HCT116 (cell line): Measurements from ENCODE around the gene PURA. TPM values are rescaled to one million over a fixed set of nuclear protein-coding genes. Genes with fewer than 3 reads are reported as not detected.

Experiments used
- ATAC-seq: fragments of 200-7000 bp; cut with Tn5 transposase; 2 replicates; pipeline ENCODE4 v1.9.1; 2020; ENCODE audit warnings: mild to moderate bottlenecking, moderate library complexity
- BruUV-seq: library from RNA; stranded (reverse); fragments of 400-500 nt; replicated peaks from 2 replicates; lab custom pipeline; 2021; lab: Mats Ljungman, UMichigan
- CTCF ChIA-PET: fragments of 300-600 bp; sonication (Branson Sonifier 250); formaldehyde crosslinking; loops from one replicate; lab custom pipeline; 2021; ENCODE audit warnings: antibody characterized with exemption; lab: Charles Lee
- POLR2A ChIA-PET: fragments of 300-600, 350-600 bp; sonication (Branson Sonifier 250); formaldehyde crosslinking; loops from one replicate; lab custom pipeline; 2021; ENCODE audit warnings: antibody characterized with exemption; lab: Charles Lee
- RAD21 ChIA-PET, 2 experiments: fragments of 300-600 bp; sonication (Branson Sonifier 250); formaldehyde crosslinking; loops; one replicate each; lab custom pipeline; 2023; ENCODE audit warnings: low total read pairs in 2 of 2; ENCODE audit not compliant: uncharacterized antibody in 2 of 2, unreplicated experiment in 2 of 2, low non-redundant PET in 1 of 2; lab: Charles Lee
- DNase-seq: peaks from one replicate; pipeline ENCODE4 v3.0.0-alpha.2; 2010; ENCODE audit warnings: low read depth, low spot score
- H2AFZ ChIP-seq: fragments of 200-600 bp; shearing (Covaris generic), sonication (generic); 2 replicates; pipeline ENCODE4 v1.6.1; 2017; ENCODE audit warnings: low read depth, mixed run types, mixed read lengths, antibody characterized with exemption, low read length; ENCODE audit not compliant: poor library complexity, severe bottlenecking
- H3K27ac ChIP-seq: 2 replicates; pipeline ENCODE4 v1.5.1; 2012; ENCODE audit warnings: low read depth, low read length
- H3K27me3 ChIP-seq: fragments of 200-600 bp; sonication (generic); 2 replicates; pipeline ENCODE4 v1.6.1; 2016; ENCODE audit warnings: mixed run types, low read length, mixed read lengths; ENCODE audit not compliant: insufficient read depth
- H3K36me3 ChIP-seq, 2 experiments: fragments of 200-500 bp in 1 of 2; fragments of 200-600 bp in 1 of 2; sonication (Bioruptor generic) in 1 of 2; sonication (generic) in 1 of 2; 2 replicates each; pipeline versions ENCODE4 v1.5.1 to v1.6.1; 2014 to 2016; ENCODE audit warnings: low read length in 2 of 2, inconsistent platforms in 1 of 2, mixed read lengths in 1 of 2, mixed run types in 1 of 2; ENCODE audit not compliant: insufficient read depth in 2 of 2, control insufficient read depth in 1 of 2
- H3K4me1 ChIP-seq, 2 experiments: fragments of 200-600 bp in 1 of 2; sonication (generic) in 1 of 2; 2 replicates each; pipeline versions ENCODE4 v1.5.1 to v1.6.1; 2012 to 2017; ENCODE audit warnings: low read length in 2 of 2, inconsistent platforms in 1 of 2, mild to moderate bottlenecking in 1 of 2, mixed read lengths in 1 of 2, mixed run types in 1 of 2, moderate library complexity in 1 of 2; ENCODE audit not compliant: insufficient read depth in 2 of 2, control insufficient read depth in 1 of 2
- H3K4me2 ChIP-seq: fragments of 200-600 bp; sonication (generic); 2 replicates; pipeline ENCODE4 v1.6.1; 2017; ENCODE audit warnings: mixed run types, low read length, mixed read lengths
- H3K4me3 ChIP-seq, 2 experiments: fragments of 200-600 bp in 1 of 2; sonication (generic) in 1 of 2; replicated peaks in 1 of 2; 2 replicates each; pipeline ENCODE4 v1.5.1; 2011 to 2016; ENCODE audit warnings: low read length in 2 of 2, control low read depth in 1 of 2, low read depth in 1 of 2, mild to moderate bottlenecking in 1 of 2, mixed read lengths in 1 of 2, mixed run types in 1 of 2
- H3K79me2 ChIP-seq: fragments of 200-600 bp; sonication (generic); 2 replicates; pipeline ENCODE4 v1.6.1; 2017; ENCODE audit warnings: mild to moderate bottlenecking, mixed run types, low read length, moderate library complexity, mixed read lengths; ENCODE audit not compliant: insufficient read depth
- H3K9ac ChIP-seq: fragments of 200-600 bp; sonication (generic); 2 replicates; pipeline ENCODE4 v1.6.1; 2016; ENCODE audit warnings: low read length, mixed read lengths
- H3K9me2 ChIP-seq: fragments of 200-600 bp; sonication (generic), shearing (Covaris generic); 2 replicates; pipeline ENCODE4 v1.6.1; 2017; ENCODE audit warnings: mixed run types, mild to moderate bottlenecking, moderate library complexity; ENCODE audit not compliant: insufficient read depth
- H3K9me3 ChIP-seq, 2 experiments: fragments of 200-500 bp in 1 of 2; fragments of 200-600 bp in 1 of 2; sonication (Bioruptor generic) in 1 of 2; sonication (generic) in 1 of 2; 2 replicates each; pipeline ENCODE4 v1.6.1; 2014 to 2017; ENCODE audit warnings: low read length in 2 of 2, mixed read lengths in 2 of 2, inconsistent platforms in 1 of 2, low read depth in 1 of 2, mild to moderate bottlenecking in 1 of 2, mixed run types in 1 of 2, moderate library complexity in 1 of 2; ENCODE audit not compliant: control insufficient read depth in 1 of 2, insufficient read depth in 1 of 2
- H4K20me1 ChIP-seq: fragments of 200-600 bp; sonication (generic), shearing (Covaris generic); 2 replicates; pipeline ENCODE4 v1.6.1; 2017; ENCODE audit warnings: mixed run types, mild to moderate bottlenecking, moderate library complexity; ENCODE audit not compliant: insufficient read depth
- CBX3 ChIP-seq: IDR thresholded peaks from 2 replicates; pipeline ENCODE4 v1.6.1; 2012; ENCODE audit warnings: low read depth
- FOSL1 ChIP-seq: IDR thresholded peaks from 2 replicates; pipeline ENCODE4 v1.6.1; 2012; ENCODE audit warnings: low read depth
- JUND ChIP-seq: IDR thresholded peaks from 2 replicates; pipeline ENCODE4 v1.6.1; 2012
- POLR2A ChIP-seq: IDR thresholded peaks from 2 replicates; pipeline ENCODE4 v1.7.0; 2011; ENCODE audit warnings: borderline replicate concordance; ENCODE audit not compliant: insufficient read depth, insufficient read length; ENCODE audit errors: extremely low read depth
- POLR2AphosphoS5 ChIP-seq: IDR thresholded peaks from 2 replicates; pipeline ENCODE4 v1.6.1; 2011; ENCODE audit warnings: mild to moderate bottlenecking, low read depth, low read length, moderate library complexity
- RAD21 ChIP-seq: IDR thresholded peaks from 2 replicates; pipeline ENCODE4 v1.6.1; 2012; ENCODE audit warnings: low read depth, mild to moderate bottlenecking
- TCF7L2 ChIP-seq: IDR thresholded peaks from 2 replicates; pipeline ENCODE4 v1.7.0; 2011; ENCODE audit warnings: borderline replicate concordance, inconsistent platforms; ENCODE audit not compliant: insufficient read depth, insufficient read length; ENCODE audit errors: extremely low read depth
- ZNF274 ChIP-seq: fragments of 200-500 bp; sonication (Bioruptor generic); IDR thresholded peaks from 2 replicates; pipeline ENCODE4 v1.6.1; 2014; ENCODE audit warnings: mild to moderate bottlenecking, low read depth, low read length, inconsistent platforms
- intact Hi-C: fragments of 100-400 bp; cut with micrococcal nuclease; formaldehyde crosslinking; loops from 2 replicates; pipeline ENCODE4 v1.10.0; 2022
- total RNA-seq: library from RNA; stranded (reverse); gene quantifications from one replicate; pipeline ENCODE4 v1.2.1, GENCODE V29; 2021; ENCODE audit not compliant: unreplicated experiment
- TF ChIP-seq, protein P1 (sequence below): IDR thresholded peaks from 2 replicates; pipeline ENCODE4 v1.6.1; 2012; ENCODE audit warnings: low read depth
- TF ChIP-seq, protein P2 (sequence below): IDR thresholded peaks from 2 replicates; pipeline ENCODE4 v1.6.1; 2011; ENCODE audit warnings: mild to moderate bottlenecking, low read length, moderate library complexity; ENCODE audit not compliant: insufficient replicate concordance; ENCODE audit errors: extremely low read depth
- TF ChIP-seq, protein P3 (sequence below): IDR thresholded peaks from 2 replicates; pipeline ENCODE4 v1.6.1; 2012

Gene PURA
- total RNA-seq, 1 experiment from 2014 or later: 15.2 TPM

DNA sequence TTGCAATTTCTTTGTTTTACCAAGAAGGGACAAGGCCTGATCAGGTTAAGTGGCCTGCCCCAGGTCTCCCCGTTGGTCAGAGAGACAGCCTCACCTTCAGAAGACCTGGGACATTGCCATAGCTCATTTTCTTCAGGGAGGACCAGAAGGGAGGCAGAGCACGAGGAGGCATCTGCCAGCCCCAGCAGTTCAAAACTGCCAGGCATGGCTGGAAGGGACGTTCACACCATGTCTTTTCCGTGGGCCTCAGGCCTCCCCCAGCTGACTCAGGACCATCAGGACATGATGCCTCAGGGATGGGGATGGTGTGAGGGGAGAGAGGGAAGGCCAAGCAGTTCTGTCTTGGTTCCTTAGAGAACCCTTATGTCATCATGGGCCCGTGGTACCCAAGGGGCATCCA, 28.3 kb downstream of the PURA start:
- no peaks in the 10 kb centered on the region for H4K20me1 ChIP-seq
- intact Hi-C loops: no loop called here
- TF ChIP-seq RAD21: no peak
- TF ChIP-seq JUND: no peak
- TF ChIP-seq ZNF274: no peak
- no peak for TF ChIP-seq POLR2A
- no peak for TF ChIP-seq TCF7L2
- TF ChIP-seq, protein P1, sequence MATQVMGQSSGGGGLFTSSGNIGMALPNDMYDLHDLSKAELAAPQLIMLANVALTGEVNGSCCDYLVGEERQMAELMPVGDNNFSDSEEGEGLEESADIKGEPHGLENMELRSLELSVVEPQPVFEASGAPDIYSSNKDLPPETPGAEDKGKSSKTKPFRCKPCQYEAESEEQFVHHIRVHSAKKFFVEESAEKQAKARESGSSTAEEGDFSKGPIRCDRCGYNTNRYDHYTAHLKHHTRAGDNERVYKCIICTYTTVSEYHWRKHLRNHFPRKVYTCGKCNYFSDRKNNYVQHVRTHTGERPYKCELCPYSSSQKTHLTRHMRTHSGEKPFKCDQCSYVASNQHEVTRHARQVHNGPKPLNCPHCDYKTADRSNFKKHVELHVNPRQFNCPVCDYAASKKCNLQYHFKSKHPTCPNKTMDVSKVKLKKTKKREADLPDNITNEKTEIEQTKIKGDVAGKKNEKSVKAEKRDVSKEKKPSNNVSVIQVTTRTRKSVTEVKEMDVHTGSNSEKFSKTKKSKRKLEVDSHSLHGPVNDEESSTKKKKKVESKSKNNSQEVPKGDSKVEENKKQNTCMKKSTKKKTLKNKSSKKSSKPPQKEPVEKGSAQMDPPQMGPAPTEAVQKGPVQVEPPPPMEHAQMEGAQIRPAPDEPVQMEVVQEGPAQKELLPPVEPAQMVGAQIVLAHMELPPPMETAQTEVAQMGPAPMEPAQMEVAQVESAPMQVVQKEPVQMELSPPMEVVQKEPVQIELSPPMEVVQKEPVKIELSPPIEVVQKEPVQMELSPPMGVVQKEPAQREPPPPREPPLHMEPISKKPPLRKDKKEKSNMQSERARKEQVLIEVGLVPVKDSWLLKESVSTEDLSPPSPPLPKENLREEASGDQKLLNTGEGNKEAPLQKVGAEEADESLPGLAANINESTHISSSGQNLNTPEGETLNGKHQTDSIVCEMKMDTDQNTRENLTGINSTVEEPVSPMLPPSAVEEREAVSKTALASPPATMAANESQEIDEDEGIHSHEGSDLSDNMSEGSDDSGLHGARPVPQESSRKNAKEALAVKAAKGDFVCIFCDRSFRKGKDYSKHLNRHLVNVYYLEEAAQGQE: no peak
- TF ChIP-seq, protein P2, sequence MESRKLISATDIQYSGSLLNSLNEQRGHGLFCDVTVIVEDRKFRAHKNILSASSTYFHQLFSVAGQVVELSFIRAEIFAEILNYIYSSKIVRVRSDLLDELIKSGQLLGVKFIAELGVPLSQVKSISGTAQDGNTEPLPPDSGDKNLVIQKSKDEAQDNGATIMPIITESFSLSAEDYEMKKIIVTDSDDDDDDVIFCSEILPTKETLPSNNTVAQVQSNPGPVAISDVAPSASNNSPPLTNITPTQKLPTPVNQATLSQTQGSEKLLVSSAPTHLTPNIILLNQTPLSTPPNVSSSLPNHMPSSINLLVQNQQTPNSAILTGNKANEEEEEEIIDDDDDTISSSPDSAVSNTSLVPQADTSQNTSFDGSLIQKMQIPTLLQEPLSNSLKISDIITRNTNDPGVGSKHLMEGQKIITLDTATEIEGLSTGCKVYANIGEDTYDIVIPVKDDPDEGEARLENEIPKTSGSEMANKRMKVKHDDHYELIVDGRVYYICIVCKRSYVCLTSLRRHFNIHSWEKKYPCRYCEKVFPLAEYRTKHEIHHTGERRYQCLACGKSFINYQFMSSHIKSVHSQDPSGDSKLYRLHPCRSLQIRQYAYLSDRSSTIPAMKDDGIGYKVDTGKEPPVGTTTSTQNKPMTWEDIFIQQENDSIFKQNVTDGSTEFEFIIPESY: no peak
- TF ChIP-seq, protein P3, sequence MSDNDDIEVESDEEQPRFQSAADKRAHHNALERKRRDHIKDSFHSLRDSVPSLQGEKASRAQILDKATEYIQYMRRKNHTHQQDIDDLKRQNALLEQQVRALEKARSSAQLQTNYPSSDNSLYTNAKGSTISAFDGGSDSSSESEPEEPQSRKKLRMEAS: no peak
- no peak for TF ChIP-seq FOSL1
- TF ChIP-seq POLR2AphosphoS5: no peak
- TF ChIP-seq CBX3: no peak
- no peak overlapping the region for H2AFZ ChIP-seq
- BruUV-seq: no TSS peak
- H3K27me3 ChIP-seq: no peaks in the 10 kb centered on the region
- ATAC-seq (no peak), DNase-seq (no peak)
- peaks cover 4 to 14% of the 10 kb centered on the region in 2 experiments; a peak in 3 of 4 replicates for H3K4me1 ChIP-seq
- no peak overlapping the region for H3K27ac ChIP-seq
- H3K4me2 ChIP-seq: no peak overlapping the region
- H3K9ac ChIP-seq: no peak overlapping the region
- CTCF ChIA-PET: interaction anchor here (4.1 kb wide), 1 partner anchor 68 kb away, joined by 39 read pairs; no protein-coding TSS in a partner anchor
- no peak overlapping the region for H3K4me3 ChIP-seq
- H3K36me3 ChIP-seq: no peaks in the 10 kb centered on the region
- H3K9me3 ChIP-seq: no peaks in the 10 kb centered on the region
- no peaks in the 10 kb centered on the region for H3K9me2 ChIP-seq
- H3K79me2 ChIP-seq: no peaks in the 10 kb centered on the region; the same call in 1 of the 2 replicates
- RAD21 ChIA-PET: no interaction called here
- POLR2A ChIA-PET: no interaction called here
